ENCODE measurements around the gene OLFM2.
"Not testable (repeated sequence)": the region's sequence is repeated elsewhere in the genome, so short reads cannot be mapped to it uniquely, and the experiment has no call there.

OLFM2 gene

DNA sequence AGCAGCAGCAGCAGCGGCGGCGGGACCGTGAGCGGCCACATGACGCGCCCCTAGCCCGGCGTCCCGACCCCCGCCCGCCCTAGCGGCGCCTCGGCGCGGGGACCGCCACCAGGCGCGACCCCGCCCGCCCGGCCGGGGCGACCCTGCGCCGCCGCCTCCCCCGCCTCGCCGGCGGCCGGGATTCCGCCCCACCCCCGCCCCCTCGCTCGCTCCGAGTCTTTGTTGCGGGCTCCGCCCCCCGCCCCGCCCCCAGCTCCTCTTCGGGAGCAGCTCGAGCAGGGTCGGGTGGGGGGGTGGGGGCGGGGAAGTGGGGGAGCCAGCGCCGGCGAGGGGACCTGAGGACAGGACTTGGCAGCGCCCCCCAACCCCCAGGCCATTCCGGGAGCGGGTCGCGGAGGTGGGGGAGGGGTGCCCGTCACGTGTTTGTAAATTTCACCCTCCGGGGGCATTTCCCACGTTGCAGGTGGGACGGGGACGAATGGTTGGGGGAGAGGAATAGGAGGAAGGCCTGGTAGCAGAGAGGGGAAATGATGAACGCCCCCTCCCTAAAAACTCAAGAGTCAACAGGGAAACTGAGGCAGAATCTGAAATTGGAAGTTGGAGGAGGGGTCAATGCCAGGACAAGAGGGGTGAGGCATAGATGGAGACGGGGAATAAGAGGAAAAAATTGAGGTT lies at the start of gene OLFM2:
Gene OLFM2 (minus strand): TSS at position 190 of the 675 bp plus-strand sequence. CDS start 149 bp downstream, at position 41.
- no peak for DNase-seq

DNA sequence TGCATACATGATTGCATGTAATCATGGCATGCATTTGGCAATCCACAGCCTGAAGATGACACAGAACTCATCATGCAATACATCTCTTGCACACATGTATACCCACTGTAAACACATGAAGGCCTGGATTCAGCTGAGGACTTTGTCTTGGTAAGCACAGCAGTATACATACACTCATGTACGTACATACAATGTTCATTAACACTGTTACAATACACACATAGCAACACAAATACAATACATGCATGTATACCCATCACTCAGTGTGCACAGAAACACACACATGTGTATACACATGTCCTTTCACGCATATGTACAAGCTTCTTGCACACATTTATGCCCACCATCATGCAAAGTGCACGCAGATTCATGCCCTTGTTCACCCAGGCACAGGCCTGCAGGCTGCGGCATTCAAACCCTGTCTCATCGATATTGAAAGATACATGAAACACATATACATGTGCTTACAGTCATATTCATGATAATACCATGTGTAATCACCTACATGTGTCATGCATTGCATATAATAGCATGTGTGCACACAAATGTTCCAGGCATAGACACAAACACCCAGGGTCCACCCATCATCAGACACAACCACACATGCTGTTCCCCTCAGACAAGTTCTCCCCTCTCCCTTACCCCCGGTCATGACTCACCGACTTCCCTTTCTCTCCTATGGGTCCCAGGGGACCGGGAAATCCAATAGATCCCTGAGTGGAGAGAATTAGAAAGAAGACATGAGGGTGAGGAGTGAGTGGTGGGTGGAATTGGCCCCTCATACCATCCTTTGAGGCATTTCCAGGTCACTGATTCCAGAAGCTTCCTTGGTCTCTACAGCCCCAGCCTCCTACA lies 45.3 kb upstream of the OLFM2 start:
- DNase-seq = no peak

DNA sequence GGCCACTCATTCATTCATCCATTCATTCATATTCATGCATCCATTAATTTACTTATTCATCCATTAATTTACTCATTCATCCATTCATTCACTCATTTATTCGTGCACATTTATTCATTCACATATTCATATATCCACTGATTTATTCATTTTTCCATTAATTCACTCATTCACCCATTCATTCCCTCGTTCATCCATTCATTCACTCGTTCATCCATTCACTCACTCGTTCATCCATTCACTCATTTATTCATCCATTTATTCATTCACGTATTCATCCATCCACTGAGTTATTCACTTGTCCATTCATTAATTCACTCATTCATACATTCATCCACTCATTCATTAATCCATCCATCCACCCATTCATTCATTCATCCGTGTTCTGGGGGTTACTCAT lies 35.8 kb upstream of the OLFM2 start:
- DNase-seq = no peak

DNA sequence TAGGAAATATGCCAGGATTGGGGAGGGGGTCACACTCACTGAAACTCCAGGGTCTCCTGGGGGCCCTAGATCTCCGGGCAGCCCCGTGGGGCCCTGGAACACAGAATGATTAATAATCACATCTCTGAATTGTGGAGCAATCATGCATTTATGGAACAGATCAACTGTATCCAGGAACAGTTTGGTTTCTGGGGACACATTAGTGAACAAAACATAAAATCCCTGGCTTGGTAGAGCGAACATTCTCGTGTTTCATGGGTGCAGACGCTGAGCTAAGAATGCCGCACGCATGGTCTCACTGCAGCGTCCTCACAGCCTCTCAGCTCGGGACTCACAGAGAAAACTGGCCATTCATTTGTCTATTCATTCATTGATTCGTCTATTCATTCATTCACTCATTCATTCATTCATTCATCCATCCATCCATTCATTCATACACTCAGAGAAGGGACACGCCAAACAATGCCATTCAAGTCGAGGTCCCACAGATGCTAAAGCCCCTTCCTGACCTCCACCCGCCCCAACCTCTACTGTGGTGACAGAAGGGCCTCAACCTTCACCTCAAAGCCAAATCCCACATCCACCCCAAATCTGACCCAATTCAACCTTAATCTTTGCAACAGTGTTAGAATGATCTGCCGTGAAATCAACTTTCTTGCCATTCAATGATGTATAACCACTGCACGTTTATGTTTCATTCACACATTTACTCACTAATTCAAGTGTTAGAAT lies 35.0 kb upstream of the OLFM2 start:
- no peak for DNase-seq

DNA sequence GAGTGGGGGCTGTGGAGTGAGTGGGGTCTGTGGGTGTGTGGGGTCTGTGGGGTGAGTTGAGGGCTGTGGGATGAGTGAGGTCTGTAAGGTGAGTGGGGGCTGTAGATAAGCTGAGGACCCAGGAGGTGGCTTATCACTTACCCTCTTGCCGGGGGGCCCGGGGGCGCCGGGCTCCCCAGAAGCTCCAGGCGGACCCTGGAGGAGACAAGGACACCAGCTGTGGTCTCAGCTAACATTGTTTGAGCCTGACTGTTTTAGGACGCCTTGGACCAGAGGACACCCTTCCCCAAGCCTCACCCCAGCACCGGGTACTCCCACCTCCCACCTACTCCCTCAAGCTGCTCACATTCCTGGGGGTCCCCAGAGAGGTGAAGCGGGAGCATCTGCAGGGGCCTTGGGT lies 34.2 kb upstream of the OLFM2 start:
- DNase-seq = no peak

DNA sequence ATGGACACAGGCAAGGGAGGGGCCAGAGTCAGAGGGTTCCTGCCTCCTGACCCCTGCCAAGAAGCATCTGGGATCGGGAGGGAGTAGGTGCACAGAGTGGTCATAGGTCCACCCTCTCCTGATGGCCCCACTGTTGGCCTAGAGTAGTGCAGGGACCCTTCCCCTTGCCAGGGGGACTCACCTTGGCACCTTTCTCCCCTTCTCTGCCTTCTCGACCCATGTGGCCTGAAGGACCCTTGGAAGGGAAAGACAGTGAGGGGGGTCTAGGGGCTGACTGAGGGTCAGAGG lies 33.3 kb upstream of the OLFM2 start:
- DNase-seq = no peak

DNA sequence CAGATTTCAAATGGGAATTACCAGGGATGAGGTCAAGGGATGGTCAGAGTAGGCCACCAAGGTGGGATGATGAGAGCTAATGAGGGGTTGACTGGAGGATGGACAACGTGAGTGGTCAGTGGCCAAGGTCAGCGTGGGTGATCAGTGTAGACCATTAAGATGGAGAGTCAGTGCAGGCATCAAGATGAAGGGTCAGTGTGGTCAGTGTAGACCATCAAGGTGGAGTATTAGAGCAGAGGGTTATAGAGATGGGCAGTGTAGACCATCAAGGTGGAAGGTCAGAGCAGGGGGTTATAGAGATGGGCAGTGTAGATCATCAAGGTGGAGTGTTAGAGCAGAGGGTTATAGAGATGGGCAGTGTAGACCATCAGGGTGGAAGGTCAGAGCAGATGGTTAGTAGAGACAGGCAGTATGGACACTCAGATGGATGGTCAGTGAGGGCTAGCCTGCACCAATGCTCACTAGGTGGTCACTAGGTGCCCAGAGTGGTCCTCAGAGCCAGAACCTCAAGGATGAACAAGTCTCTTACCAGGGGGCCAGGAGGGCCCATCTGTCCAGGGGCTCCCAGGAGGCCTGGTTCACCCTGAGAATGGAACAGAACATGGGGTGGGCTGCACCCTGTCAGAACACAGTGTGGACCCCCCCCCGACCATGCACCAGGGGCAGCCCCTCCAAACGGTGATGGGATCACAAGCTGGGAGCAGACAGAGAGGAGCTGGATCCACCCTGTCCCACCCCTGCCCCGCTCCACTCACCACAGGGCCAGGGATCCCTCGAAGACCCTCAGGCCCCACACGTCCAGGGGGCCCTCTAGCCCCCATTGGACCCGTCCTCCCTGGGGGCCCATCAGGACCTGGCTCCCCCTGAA lies 32.7 kb upstream of the OLFM2 start:
- DNase-seq = no peak

DNA sequence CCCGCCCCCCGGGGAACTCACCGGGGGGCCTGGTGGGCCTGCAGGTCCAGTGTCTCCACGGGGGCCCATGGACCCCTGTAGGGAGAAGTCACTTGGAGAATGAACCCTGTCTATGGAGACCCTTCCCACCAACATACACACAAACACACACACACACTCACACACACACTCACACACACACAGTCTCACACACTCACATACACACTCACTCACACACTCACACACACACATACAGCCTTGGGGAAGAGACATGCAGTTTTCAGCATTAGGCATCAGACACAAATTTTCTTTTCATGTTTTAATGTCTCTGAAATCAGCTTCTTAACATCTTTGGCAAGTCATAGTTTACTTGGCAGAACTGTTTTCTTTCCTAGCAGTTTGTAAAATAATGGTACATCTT lies 31.0 kb upstream of the OLFM2 start:
- no peak for DNase-seq

DNA sequence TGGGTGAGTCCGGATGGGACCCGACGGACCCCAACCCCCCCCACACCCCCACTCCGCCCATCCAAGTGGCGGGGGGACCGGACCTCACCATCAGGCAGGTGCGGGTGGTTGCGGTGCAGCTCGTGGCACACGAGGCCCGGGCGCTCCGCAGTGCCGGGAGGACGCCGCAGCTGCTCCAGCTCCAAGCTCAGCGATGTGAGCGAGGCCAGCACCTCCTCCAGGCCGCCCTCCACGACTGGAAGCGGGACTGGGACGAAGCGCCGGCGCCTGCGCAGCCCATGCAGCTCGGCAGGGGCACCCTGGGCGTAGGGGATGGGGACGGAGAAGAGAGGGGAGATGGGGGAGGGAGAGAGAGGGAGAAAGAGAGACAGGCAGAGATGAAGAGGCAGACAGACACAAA lies 30.1 kb upstream of the OLFM2 start:
- DNase-seq = no peak

DNA sequence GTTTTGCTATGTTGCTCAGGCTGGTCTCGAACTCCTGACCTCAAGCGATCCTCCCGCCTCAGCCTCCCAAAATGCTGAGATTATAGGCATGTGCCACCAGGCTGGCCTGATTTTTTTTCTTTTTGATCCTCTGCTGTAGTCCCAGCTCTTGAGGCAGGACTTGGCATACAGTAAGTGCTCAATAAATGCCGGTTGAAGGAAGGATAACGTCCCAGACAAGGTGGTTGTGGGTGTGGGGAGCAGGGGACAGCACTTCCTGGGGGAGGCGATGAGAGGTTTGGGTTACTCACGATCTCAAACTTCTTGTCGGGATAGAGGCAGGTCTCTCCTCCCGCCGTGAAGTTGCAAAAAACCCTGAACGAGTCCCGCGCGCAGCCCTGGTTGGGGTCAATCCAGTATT lies 29.7 kb upstream of the OLFM2 start:
- no peak for DNase-seq

DNA sequence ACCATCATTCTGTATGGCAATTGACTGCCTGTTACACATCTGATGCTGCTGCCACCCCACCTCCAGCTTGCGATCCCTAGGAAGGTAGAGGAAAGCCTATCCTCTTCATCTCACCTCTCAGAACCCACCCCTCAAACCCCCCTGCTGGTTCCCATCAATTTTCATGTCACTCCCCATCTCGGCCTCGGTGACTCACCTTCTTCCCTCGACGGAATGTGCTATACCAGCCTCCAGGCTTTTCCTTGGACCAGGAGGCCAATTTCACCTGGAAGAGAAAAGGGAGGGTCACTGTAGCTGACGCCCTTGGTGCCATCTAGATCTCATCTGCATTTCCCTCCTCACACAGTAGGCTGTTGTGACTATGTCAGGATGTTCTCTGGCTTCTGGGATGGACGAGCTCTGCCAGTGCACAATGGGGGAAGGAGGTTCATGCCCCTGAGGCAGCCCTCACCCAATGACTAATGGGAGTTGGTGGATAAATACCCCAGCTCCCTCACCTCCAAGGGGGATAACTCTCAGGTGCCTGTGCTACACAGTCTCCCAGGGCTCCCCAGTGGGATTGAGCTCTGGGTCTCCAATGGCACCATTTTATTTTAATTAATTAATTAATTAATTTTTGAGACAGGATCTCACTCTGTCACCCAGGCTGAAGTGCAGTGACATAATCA lies 26.4 kb upstream of the OLFM2 start:
- no peak for DNase-seq

DNA sequence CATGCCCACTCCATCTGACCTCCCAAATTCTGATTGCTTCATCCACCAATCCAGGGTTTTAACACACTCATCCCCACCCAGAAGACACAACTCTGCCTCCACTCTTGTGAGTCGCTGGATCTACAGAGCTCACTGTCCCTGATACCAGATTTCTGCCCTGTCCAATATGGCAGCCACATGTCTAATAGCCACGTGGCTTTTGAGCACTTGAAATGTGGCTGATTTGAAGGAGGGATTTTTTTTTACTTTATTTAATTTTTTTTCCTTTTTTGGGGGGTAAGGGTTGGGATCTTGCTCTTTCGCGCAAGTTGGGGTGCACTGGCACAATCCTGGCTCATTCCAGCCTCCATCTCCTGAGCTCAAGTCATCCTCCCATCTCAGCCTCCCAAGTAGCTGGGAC lies 24.8 kb upstream of the OLFM2 start:
- DNase-seq = no peak

DNA sequence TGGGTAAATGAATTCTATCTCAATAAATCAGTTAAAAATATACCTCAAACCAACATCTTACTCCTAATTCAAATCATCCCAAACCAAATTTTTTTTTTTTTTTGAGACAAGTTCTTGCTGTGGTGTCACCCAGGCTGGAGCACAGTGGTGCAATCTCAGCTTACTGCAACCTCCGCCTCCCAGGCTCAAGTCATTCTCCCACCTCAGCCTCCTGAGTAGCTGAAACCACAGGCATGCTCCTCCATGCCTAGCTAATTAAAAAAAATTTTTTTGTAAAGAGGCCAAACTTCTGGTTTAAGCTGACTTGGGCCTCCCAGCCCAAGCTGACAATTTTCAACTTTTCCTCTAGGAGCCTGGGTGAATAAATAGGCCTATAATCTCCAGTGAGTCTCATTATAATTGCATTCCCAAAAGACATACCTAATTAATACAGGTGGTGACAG lies 22.1 kb upstream of the OLFM2 start:
- no peak for DNase-seq

DNA sequence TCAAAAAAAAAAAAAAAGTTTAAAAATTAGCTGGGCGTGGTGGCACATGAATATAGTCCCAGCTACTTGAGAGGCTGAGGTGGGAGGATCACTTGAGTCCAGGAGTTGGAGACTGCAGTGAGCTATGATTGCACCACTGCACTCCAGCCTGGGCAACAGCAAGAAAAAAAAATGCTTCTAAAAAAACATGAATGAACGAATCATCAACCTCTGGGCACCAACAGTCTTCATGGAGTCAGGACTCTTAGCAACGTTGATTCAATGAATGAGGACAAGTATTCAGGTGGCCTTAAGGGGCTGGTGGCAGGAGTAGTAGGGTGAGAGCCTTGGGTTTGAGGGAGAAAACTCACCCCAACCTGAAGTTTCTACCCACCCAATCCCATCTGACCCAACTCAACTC lies 20.6 kb upstream of the OLFM2 start:
- no peak for DNase-seq

DNA sequence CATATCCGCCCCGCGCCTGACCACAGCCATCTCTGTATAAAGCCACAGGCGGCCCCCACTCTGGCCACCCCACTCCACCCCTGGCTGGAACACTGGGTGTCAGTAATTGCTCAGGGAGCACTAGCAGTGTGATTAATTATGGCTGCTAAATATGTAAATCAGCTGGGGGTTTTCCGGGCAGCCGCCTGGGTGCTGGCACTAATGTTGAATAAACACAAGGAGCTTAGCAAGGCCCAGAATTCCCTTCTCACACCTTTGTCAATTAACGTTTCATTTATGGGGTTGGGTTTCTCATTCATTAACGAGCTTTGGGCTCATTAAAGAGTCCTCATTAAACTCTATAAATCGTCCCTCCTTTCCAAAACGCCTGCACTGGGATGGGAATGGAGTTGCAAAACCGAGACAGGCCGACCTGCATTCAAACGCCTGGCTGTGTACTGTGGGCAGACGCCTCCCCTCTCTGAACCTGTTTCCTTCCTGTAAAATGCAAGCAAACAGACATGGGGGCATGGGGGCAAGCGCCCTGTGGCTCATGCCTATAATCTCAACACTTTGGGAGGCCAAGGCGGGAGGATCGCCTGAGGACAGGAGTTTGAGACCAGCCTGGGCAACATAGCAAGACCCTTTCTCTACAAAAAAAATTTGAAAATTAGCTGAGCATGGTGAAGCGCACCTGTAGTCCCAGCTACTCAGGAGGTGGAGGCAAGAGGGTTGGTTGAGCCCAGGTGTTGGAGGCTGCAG lies 17.7 kb upstream of the OLFM2 start:
- no peak for DNase-seq

DNA sequence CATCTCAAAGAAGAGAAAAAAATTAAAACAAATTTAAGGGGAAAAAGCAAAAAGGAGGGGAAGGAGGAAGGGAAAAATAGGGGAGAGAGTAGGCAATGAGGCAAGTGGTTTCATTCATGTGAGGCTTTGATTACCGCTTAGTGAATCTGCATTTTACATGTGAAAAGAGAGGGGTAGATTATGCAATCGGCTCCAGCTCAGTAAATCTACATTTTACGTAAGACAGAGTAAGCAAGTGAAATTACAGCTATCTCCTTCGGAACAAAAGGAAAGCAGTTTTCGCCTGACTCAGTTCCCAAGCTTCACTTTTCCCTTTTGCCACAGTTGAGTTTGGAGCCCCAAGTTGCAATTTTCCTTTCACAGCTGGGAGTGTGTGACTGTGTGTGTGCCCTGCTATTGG lies 16.0 kb upstream of the OLFM2 start:
- no peak for DNase-seq

DNA sequence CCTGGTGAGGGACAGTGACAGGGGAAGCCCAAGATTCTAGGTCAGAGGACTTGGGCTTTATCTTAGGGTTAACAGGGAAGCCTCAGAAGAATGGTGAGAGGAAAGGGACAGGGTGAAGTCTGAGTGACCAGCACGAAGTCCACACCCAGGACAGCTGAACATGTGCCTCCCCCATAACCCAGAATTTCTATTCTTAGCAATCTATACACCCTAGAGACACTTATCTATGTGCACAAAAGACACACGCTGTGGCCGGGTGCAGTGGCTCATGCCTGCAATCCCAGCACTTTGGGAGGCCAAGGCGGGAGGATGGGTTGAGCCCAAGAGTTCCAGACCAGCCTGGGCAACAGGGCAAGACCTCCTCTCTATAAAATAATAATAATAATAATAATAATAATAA lies 11.1 kb upstream of the OLFM2 start:
- no peak for DNase-seq

DNA sequence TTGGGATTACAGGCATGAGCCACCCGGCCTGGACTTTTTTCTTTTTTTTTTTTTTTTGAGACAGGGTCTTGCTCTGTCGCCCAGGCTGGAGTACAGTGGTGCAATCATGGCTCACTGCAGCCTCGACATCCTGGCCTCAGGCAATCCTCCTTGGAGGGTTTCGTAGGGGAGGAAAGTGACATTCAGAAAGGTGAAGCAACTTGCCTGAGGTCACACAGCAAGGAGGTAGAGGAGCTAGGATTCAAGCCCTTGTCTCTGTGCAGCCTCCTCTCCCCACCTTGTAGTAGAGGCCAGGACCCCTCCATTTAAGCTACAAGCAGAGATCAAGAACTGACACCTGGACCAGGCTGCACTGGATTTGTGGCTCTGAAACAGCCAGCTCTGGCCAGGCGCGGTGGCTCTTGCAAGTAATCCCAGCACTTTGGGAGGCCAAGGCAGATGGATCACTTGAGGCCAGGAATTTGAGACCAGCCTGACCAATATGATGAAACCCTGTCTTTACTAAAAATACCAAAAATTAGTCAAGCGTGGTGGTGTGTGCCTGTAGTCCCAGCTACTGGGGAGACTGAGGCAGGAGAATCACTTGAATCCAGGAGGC lies 10.3 kb upstream of the OLFM2 start:
- DNase-seq = not testable (repeated sequence)

DNA sequence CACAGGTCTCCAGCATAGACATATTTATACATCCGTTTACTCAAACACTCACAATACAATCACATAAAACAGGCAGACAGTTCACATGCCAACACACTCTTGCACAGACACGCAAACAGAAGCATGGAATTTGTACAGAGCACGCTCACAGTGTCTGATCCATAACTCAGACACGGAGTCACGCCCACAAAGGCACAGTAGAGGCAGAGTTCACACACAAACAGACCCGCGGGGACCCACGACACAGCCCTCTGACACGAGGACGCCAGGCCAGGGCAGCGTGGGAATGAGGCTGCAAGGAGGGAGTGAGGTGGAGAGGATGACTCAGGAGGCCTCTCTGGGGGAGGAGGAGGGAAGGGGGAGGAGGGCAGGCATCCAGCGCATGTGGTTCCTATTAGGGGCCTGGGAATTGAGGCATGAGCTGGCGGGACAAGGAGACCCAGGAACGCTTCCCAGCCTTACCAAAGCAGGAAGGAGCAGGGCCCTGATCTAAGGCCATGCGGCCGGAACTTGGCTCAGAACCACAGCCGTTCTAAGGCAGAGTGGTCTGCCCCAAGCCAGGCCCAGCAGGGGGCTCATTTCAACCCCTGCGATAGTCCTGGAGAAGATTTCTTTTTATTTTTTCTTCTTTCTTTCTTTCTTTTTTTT lies 9.1 kb upstream of the OLFM2 start:
- DNase-seq = no peak

DNA sequence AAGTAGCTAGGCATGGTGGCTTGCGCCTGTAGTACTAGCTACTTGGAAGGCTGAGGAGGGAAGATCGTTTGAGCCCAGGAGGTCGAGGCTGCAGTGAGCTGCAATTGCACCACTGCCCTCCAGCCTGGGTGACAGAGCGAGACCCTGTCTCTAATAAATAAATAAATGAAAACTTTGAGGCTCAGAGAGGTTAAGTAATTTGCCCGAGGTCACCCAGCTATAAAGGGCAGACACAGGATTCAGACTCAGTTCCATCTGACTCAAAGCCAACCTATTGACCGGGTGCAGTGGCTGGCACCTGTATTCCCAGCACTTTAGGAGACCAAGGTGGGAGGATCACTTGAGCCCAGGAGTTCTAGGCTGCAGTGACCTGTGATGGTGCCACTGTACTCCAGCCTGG lies 7.4 kb upstream of the OLFM2 start:
- DNase-seq = no peak

DNA sequence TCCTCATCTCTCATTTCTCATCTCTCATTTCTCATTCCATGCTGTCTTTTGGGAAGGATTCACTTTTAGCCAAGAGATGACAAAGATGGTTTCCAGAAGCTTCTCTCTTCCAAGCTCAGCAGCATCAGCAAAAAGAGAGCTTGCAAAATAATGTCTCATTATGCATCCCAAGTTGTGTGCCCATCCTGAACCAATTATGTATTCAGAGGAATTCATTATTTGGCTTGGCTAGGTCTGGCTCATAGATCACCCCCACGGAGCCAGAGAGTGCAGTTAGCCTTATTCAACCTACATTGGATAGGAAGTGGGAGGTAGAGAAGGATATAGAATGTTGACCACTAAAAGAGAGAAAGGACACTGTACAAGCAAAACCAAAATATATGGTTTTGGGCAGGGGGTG lies 5.4 kb upstream of the OLFM2 start:
- no peak for DNase-seq

Measured in CD4-positive, alpha-beta T cell treated with Interleukin-10 for 1 hour (primary cell).